Effector memory CD8-positive, alpha-beta T cell (primary cell): ENCODE data around the gene DYNLL2.
"Not testable (repeated sequence)": the region's sequence is repeated elsewhere in the genome, so short reads cannot be mapped to it uniquely, and the experiment has no call there.

Source experiments
- ATAC-seq: fragments of 150-1000 bp; cut with Tn5 transposase; replicated peaks from 2 replicates; pipeline ENCODE4 v1.10.0; 2021; ENCODE audit warnings: mild to moderate bottlenecking, moderate library complexity
- DNase-seq, 3 experiments: peaks; one replicate each; pipeline ENCODE4 v3.0.0; 2021
- H3K27ac Mint-ChIP-seq, 2 donors: one replicate each; pipeline ENCODE4 v1.8.0; 2022; ENCODE audit warnings: mild to moderate bottlenecking in 2 of 2, mixed read lengths in 2 of 2, moderate library complexity in 2 of 2
- H3K27me3 Mint-ChIP-seq, 2 donors: one replicate each; pipeline ENCODE4 v1.8.0; 2022; ENCODE audit warnings: mixed read lengths in 2 of 2
- H3K36me3 Mint-ChIP-seq: one replicate; pipeline ENCODE4 v1.8.0; 2022; ENCODE audit warnings: mild to moderate bottlenecking, moderate library complexity, mixed read lengths; ENCODE audit not compliant: insufficient read depth
- H3K4me1 Mint-ChIP-seq, 2 donors: one replicate each; pipeline ENCODE4 v1.8.0; 2022; ENCODE audit warnings: low read depth in 2 of 2, mixed read lengths in 2 of 2
- H3K4me3 Mint-ChIP-seq, 2 donors: one replicate each; pipeline ENCODE4 v1.8.0; 2022; ENCODE audit warnings: mild to moderate bottlenecking in 2 of 2, mixed read lengths in 2 of 2, moderate library complexity in 2 of 2
- H3K9me3 Mint-ChIP-seq, 2 donors: one replicate each; pipeline ENCODE4 v1.8.0; 2022; ENCODE audit warnings: mixed read lengths in 2 of 2

DYNLL2 gene

DNA sequence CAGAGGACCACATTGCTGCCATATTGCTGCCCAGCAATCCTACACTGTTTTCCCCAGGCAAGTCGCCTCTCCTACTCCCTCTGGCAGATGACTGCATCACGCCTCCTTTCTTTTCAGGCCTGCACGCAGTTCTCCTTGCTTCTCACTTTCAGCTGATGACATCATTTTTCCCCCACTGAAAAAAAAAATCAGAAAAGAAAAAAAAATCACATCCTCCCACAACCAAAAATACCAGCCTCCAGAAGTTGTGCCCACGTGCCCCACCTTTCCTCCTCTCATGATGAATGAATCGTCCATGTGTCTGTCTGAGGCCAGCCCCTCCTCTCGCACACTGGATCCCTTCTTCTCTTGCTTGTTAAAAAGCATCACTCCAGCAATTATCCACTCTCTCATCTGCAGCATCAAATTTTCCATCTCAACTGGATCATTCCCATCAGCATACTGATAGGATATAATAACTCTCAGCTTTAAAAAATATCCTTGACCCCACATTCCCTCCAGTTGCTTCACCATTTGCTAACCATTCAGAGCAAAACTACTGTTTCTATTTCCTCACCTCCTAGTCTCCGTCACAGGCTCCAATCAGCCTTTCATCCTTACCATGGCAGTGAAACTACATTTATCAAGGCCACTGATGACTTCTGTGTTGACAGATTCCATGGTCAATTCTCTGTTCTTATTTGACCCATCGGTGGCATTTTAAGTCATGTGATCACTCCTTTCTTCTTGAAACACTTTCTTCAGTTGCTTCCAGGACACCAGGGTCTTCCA, 30.1 kb upstream of the DYNLL2 start:
- DNase-seq (no peak), ATAC-seq (no peak)
- Mint-ChIP-seq H3K4me1 (peaks cover 0 to 2% of the 10 kb centered on the region in 2 donors), H3K36me3 (no peaks in the 10 kb centered on the region), H3K4me3 (no peak overlapping the region), H3K27me3 (peaks cover 0 to 1% of the 10 kb centered on the region in 2 donors), H3K9me3 (no peaks in the 10 kb centered on the region), H3K27ac (peak overlapping the region in 1 of 2 donors; percentile 5)

DNA sequence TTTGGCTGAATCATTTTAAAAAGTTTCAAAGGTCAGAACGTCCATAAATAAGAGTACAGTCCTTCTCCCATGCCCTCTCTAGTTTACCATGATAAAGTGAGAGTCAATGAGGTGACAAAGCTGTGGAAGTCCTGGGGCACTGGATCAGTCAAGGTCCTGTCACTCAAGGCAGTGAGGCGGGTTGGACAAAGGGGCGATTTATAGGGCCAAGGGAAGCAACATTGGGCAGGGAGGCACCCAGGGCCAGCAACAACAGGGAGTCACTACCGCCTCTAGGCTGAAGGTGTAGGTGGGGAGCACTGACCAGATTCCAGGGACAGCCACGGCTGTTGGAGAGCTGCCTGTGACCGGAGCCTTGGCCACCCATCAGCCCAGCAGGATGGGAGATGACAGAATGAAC, 28.6 kb upstream of the DYNLL2 start:
- DNase-seq = no peak
- ATAC-seq = no peak
- Mint-ChIP-seq H3K27me3 (peaks cover 0 to under 1% of the 10 kb centered on the region in 2 donors), H3K9me3 (no peaks in the 10 kb centered on the region), H3K4me1 (peaks cover 0 to 2% of the 10 kb centered on the region in 2 donors), H3K27ac (no peak overlapping the region), H3K36me3 (no peaks in the 10 kb centered on the region), H3K4me3 (no peak overlapping the region)

DNA sequence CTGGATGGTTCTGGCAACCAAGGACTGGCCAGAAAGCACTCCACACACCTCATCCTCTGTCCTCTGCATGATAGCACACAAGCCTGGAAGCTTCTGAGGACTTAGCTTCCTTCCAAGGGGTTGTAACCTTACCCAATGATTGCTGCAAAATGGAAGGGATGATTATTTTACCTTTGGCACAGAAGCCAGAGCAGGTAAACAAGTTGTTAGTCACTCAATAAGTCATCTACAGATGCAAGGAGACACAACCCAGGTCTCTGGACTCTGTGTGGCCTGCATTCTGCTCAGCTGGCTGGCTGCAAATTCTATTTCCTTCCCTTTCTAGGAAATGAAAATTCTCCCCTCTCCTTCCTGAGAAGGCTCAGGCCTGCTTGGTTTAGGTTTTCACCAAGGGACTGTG, 26.7 kb upstream of the DYNLL2 start:
- Mint-ChIP-seq H3K27ac (no peak overlapping the region), H3K27me3 (peaks cover 0 to 14% of the 10 kb centered on the region in 2 donors), H3K9me3 (no peaks in the 10 kb centered on the region), H3K4me3 (no peak overlapping the region), H3K4me1 (peaks cover 0 to 2% of the 10 kb centered on the region in 2 donors), H3K36me3 (no peaks in the 10 kb centered on the region)
- ATAC-seq (no peak), DNase-seq (no peak)

GRCh38 chr17:58059141-58059540, 24.1 kb upstream of the DYNLL2 start:
- no peak for ATAC-seq
- Mint-ChIP-seq H3K4me1 (no peaks in the 10 kb centered on the region), H3K4me3 (no peak overlapping the region), H3K27ac (no peak overlapping the region), H3K27me3 (peaks cover 0 to 14% of the 10 kb centered on the region in 2 donors), H3K36me3 (no peaks in the 10 kb centered on the region), H3K9me3 (no peaks in the 10 kb centered on the region)
- no peak for DNase-seq

GRCh38 chr17:58060596-58061191, 22.5 kb upstream of the DYNLL2 start:
- no peak overlapping the region for H3K4me3 Mint-ChIP-seq
- H3K4me1 Mint-ChIP-seq = no peaks in the 10 kb centered on the region
- no peak overlapping the region for H3K27ac Mint-ChIP-seq
- no peaks in the 10 kb centered on the region for H3K9me3 Mint-ChIP-seq
- peaks cover 0 to 14% of the 10 kb centered on the region in 2 donors for H3K27me3 Mint-ChIP-seq
- ATAC-seq (no peak), DNase-seq (no peak)
- H3K36me3 Mint-ChIP-seq = no peaks in the 10 kb centered on the region

DNA sequence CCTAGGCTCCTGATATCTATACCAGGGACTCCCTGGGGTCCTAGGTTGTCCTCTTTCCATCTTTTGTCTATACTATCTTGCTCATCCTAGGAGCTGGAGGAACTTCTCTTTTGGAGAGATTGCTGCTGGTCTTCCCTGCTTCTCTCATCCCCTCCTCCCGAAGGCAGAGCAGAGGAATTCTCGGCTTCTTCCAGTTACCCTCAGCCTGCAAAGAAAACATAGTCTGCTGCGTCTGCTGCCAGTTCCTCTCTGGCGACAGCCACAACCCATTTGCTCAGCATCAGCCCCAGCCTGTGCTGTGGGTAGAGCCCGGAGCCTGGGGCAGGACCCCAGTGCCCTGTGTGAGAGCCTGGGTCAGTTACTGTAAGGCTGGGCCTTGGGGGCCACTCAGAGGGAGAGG, 21.5 kb upstream of the DYNLL2 start:
- no peaks in the 10 kb centered on the region for H3K4me1 Mint-ChIP-seq
- no peak overlapping the region for H3K27ac Mint-ChIP-seq
- H3K27me3 Mint-ChIP-seq = peaks cover 0 to 14% of the 10 kb centered on the region in 2 donors
- ATAC-seq = no peak
- no peaks in the 10 kb centered on the region for H3K36me3 Mint-ChIP-seq
- H3K9me3 Mint-ChIP-seq = no peaks in the 10 kb centered on the region
- DNase-seq = no peak
- H3K4me3 Mint-ChIP-seq = no peak overlapping the region

DNA sequence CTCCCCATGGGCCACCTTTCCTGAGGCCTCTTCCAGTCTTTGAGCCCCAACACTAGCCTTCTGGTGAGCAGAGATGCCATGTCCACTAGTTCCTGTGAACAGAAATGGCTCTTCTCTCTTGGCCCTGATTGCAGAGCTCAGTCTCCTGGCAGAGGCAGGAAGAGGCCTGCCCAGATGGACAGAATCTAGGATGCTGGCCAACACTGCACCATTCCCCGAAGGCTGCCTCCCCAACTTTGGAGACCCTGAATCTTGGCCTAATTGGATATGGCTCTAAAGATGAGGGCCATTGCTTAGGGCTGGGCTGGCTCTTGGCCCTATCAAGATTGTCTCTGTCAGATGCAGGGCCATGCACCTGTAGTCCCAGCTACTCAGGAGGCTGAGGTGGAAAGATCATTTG, 18.0 kb upstream of the DYNLL2 start:
- Mint-ChIP-seq H3K27ac (no peak overlapping the region), H3K4me1 (no peaks in the 10 kb centered on the region), H3K4me3 (no peak overlapping the region), H3K27me3 (peaks cover 12 to 21% of the 10 kb centered on the region in 2 donors), H3K9me3 (no peaks in the 10 kb centered on the region), H3K36me3 (no peaks in the 10 kb centered on the region)
- DNase-seq = no peak
- no peak for ATAC-seq

- Mint-ChIP-seq H3K36me3 (no peaks in the 10 kb centered on the region), H3K4me3 (no peak overlapping the region), H3K27me3 (peaks cover 24 to 25% of the 10 kb centered on the region in 2 donors), H3K4me1 (no peaks in the 10 kb centered on the region), H3K27ac (no peak overlapping the region), H3K9me3 (no peaks in the 10 kb centered on the region)
- ATAC-seq (no peak), DNase-seq (no peak)
Measured at GRCh38 chr17:58066401-58066800, 16.8 kb upstream of the DYNLL2 start.

DNA sequence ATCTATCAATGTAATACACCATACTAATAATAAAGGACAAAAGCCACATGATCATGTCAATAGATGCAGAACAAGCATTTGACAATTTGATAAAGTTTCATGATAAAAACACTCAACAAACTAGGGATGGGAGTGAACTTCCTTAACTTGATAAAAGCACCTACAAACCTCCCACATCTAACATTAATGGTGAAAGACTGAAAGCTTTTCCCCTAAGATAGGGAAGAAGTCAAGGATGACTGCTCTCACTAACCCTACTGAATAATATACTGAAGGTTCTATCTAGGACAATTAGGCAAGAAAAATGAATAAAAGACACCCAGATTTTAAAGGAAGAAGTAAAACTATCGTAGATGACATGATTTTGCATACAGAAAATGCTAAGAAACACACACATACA, 10.4 kb upstream of the DYNLL2 start:
- no peak overlapping the region for H3K4me3 Mint-ChIP-seq
- H3K27ac Mint-ChIP-seq = no peak overlapping the region
- ATAC-seq = no peak
- peaks cover 28 to 30% of the 10 kb centered on the region in 2 donors for H3K27me3 Mint-ChIP-seq
- no peaks in the 10 kb centered on the region for H3K4me1 Mint-ChIP-seq
- no peak for DNase-seq
- no peaks in the 10 kb centered on the region for H3K9me3 Mint-ChIP-seq
- H3K36me3 Mint-ChIP-seq = no peaks in the 10 kb centered on the region

DNA sequence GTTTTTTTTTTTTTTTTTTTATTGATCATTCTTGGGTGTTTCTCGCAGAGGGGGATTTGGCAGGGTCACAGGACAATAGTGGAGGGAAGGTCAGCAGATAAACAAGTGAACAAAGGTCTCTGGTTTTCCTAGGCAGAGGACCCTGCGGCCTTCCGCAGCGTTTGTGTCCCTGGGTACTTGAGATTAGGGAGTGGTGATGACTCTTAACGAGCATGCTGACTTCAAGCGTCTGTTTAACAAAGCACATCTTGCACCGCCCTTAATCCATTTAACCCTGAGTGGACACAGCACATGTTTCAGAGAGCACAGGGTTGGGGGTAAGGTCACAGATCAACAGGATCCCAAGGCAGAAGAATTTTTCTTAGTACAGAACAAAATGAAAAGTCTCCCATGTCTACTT, 10.0 kb upstream of the DYNLL2 start:
- not testable (repeated sequence) for H3K4me1 Mint-ChIP-seq, ATAC-seq, DNase-seq, H3K9me3 Mint-ChIP-seq, H3K4me3 Mint-ChIP-seq, H3K27ac Mint-ChIP-seq, H3K36me3 Mint-ChIP-seq
- H3K27me3 Mint-ChIP-seq = peaks cover 28 to 30% of the 10 kb centered on the region in 2 donors

DNA sequence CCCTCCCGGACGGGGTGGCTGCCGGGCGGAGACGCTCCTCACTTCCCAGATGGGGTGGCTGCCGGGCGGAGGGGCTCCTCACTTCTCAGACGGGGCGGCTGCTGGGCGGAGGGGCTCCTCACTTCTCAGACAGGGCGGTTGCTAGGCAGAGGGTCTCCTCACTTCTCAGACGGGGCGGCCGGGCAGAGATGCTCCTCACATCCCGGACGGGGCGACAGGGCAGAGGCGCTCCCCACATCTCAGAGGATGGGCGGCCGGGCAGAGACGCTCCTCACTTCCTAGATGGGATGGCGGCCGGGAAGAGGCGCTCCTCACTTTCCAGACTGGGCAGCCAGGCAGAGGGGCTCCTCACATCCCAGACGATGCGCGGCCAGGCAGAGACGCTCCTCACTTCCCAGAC, 8.8 kb upstream of the DYNLL2 start:
- not testable (repeated sequence) for ATAC-seq, H3K4me1 Mint-ChIP-seq, H3K36me3 Mint-ChIP-seq, H3K4me3 Mint-ChIP-seq, H3K9me3 Mint-ChIP-seq, DNase-seq, H3K27ac Mint-ChIP-seq
- H3K27me3 Mint-ChIP-seq = peaks cover 24 to 25% of the 10 kb centered on the region in 2 donors

DNA sequence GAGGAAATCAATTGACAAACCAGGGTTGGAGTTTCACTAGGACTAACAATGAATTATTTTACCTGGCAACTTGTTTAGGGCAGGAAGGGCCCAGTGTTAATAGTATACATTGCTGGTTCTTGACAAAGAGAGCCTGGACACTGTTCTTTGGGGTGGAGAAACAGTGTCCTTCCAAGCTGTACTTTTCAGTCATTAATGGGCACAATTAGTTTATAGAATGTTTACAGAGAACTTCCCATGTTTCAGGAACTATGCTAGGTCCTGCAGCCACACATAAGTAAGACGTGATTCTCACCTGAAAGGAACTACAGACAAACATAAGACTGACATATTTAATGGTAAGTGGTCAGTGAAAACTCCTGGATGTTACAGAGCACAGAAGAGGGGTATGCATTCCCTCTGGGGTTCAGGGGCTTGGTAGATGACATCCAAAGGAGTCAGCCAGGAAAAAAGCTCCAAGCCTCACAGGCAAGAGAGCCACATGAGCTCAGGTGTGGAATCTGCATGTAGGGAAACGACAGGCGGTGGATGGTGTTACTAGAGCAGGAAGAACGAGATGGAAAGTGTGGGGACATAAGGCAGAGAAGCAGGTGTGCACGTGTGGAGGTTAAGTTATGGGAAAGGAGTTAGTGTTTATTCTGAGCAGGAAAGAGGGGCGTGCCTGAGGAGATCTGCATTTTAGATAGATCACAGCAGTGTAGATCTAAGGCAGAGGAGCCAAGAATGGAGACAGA, 3.8 kb upstream of the DYNLL2 start:
- Mint-ChIP-seq H3K36me3 (peaks cover 16% of the 10 kb centered on the region), H3K4me1 (peaks cover 1 to 2% of the 10 kb centered on the region in 2 donors), H3K4me3 (no peak overlapping the region), H3K9me3 (no peaks in the 10 kb centered on the region), H3K27ac (no peak overlapping the region), H3K27me3 (no peaks in the 10 kb centered on the region)
- ATAC-seq (no peak), DNase-seq (no peak)

DNA sequence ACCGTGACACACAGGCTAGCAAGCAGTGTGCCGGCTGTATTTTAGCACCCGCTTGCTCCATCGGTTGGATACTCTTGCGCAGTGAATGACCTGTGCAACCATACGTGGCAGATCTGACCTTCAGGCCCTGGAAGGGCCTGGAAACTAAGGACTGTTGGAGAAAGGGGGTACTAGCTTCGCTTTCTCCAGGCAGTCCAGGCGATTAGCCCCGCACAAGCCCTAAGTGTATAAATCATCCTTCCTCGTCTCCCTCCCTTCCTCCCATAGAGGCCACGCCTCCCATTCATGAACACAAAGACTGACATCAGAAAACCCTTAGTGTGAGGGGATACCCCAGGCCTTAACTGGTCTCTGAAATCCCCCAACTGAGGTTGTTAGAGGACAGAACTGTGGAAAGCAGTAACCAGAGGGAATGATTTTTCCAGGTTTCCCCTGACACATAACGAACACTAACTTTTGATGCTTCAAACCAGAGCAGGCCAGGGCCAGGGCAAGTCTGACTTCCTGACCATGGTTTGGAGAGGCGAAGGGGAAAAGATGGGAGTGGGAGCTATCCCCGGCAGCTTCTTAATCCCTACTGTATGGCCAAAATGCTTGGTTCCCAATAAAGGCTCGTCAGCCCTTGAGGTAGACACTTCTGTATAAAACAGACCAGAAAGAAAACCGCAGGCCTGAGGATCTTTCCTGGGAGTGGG, 1.4 kb upstream of the DYNLL2 start:
- H3K27ac Mint-ChIP-seq = peak overlapping the region in 1 of 2 donors; percentile 38
- peaks cover 13 to 22% of the 10 kb centered on the region in 2 donors for H3K4me1 Mint-ChIP-seq
- H3K4me3 Mint-ChIP-seq = no peak overlapping the region

More for the DNA sequence above, 1.4 kb upstream of the DYNLL2 start:
- no peak for ATAC-seq
- no peak for DNase-seq
- H3K27me3 Mint-ChIP-seq = no peaks in the 10 kb centered on the region
- peaks cover 27% of the 10 kb centered on the region for H3K36me3 Mint-ChIP-seq
- H3K9me3 Mint-ChIP-seq = no peaks in the 10 kb centered on the region
